ENCODE measurements around the gene LAMTOR3. TPM values are rescaled to one million over a fixed set of nuclear protein-coding genes. Genes with fewer than 3 reads are reported as not detected.

The LAMTOR3 gene
- total and polyA plus RNA-seq, 10 of the 15 experiments (the other 5 are each of a cell fraction or from before 2014, with no cell fraction given) = 30.1 to 120 (median 65.5) TPM

DNA sequence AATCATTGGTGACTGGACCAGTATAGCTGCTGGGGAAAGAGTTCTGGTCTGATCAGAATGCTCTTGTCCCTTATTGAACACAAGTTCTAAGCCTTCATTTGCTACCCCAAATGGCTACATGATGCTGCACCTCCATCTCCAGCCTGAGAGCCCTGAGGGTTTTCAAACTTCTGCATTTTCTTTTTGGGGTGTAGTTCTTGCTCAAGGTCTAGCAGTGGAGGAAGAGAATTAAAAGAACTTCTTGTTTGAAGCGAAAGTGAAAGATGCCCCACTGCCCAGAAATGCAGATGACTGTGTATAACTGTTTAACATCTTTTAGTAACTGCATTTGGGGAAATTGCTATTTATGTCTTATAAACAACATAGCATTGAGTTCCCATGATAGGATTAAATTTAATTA is 38.5 kb downstream of the LAMTOR3 start:
- Histone ChIP-seq H3K4me2 (ENCODE audit: control insufficient read depth, insufficient read depth) (0 out of 2 replicates have a peak overlapping the region, but pooled peaks have one; percentile 15), H3K79me2 (ENCODE audit: control insufficient read depth, insufficient read depth, low read length) (no peaks in the 10 kb centered on the region), H2AFZ (ENCODE audit: control insufficient read depth, low read depth, low read length) (no peak overlapping the region), H3K27ac (ENCODE audit: control insufficient read depth, insufficient read depth) (peak overlapping the region; percentile 58; the same call in 1 of the 2 replicates), H4K20me1 (ENCODE audit: control insufficient read depth, insufficient read depth) (no peaks in the 10 kb centered on the region), H3K27me3 (replicated peaks in 1 of 2; ENCODE audit: control insufficient read depth in 2 of 2, insufficient read depth in 2 of 2, low read length in 1 of 2) (no peaks in the 10 kb centered on the region), H3K9ac (ENCODE audit: control insufficient read depth, insufficient read depth, low read length) (no peak overlapping the region), H3K4me3 (no peak overlapping the region), H3K9me3 (replicated peaks; ENCODE audit: control insufficient read depth, insufficient read depth, low read length) (no peaks in the 10 kb centered on the region; the same call in 2 of the 3 replicates), H3K4me1 (ENCODE audit: control insufficient read depth, insufficient read depth, low read length) (peaks cover 43% of the 10 kb centered on the region), H3K36me3 (ENCODE audit: control insufficient read depth in 2 of 2, insufficient read depth in 2 of 2, low read length in 1 of 2) (peaks cover 4 to 12% of the 10 kb centered on the region in 2 experiments)
- ChIA-PET CTCF (interaction anchor here (1.2 to 2.9 kb wide), 8 partner anchors 27 to 93 kb away, joined by 3 to 14 read pairs (median 4); partner anchors contain the start of gene DAPP1), RAD21 (ENCODE audit: unreplicated experiment) (interaction anchor here (0.8 to 7.4 kb wide), 5 partner anchors 34 to 93 kb away, joined by 3 to 43 read pairs (median 5); partner anchors contain the start of genes DAPP1 and LAMTOR3), POLR2A (interaction anchor here (1.1 to 2.7 kb wide), 3 partner anchors 34 to 42 kb away, joined by 3 to 11 read pairs (median 4); no protein-coding TSS in a partner anchor), SMC1A (ENCODE audit: uncharacterized antibody, unreplicated experiment) (interaction anchor here (0.8 to 8.4 kb wide), 11 partner anchors 10 to 92 kb away, joined by 3 to 55 read pairs (median 6); partner anchors contain the start of gene DAPP1)
- no peak for FAIRE-seq
- no TSS peak for BruUV-seq (replicated peaks)
- 0% methylated on average over 1 of the region's 1 CpG for WGBS (ENCODE audit: insufficient coverage, insufficient replicate concordance, low lambda C conversion rate, missing lambda C conversion rate)
- in situ Hi-C loops (cut with MboI) = no loop called here
- DNase-seq (ENCODE audit: low read depth, low spot score) = peak; percentile 53
- intact Hi-C loops (cut with micrococcal nuclease; ENCODE audit: unreplicated experiment) = no loop called here
- peak; percentile 28 for ATAC-seq
- no peak for TF ChIP-seq KLF5 (IDR thresholded peaks at IDR 0.05; ENCODE audit: partially characterized antibody)
- TF ChIP-seq SIX5 (IDR thresholded peaks at IDR 0.05; ENCODE audit: low read depth, low read length, severe bottlenecking) = no peak
- no peak for TF ChIP-seq HDAC6 (IDR thresholded peaks at IDR 0.05; ENCODE audit: unreplicated experiment)
- TF ChIP-seq HCFC1 (IDR thresholded peaks at IDR 0.05; ENCODE audit: low read length) = no peak
- no peak for TF ChIP-seq LARP7 (IDR thresholded peaks at IDR 0.05)
- no peak for TF ChIP-seq NFXL1 (IDR thresholded peaks at IDR 0.05; ENCODE audit: borderline replicate concordance)
- TF ChIP-seq BHLHE40 (IDR thresholded peaks at IDR 0.05; ENCODE audit: borderline replicate concordance in 1 of 2, low read depth in 2 of 2, low read length in 1 of 2) = no peak
- peak; percentile 30; the same call in 1 of the 2 replicates for TF ChIP-seq YY1 (IDR thresholded peaks at IDR 0.05; ENCODE audit: low read depth, low read length)
- no peak for TF ChIP-seq BCL11A (IDR thresholded peaks at IDR 0.05; ENCODE audit: low read depth, low read length)
- TF ChIP-seq RUNX3 (IDR thresholded peaks at IDR 0.05; ENCODE audit: low read length) = no peak
- TF ChIP-seq EP300 (IDR thresholded peaks at IDR 0.05; ENCODE audit: borderline replicate concordance in 1 of 2, control insufficient read depth in 1 of 2, low read depth in 2 of 2, low read length in 2 of 2) = 0 out of 4 replicates have a peak, but pooled peaks of 1 of the 2 experiments have one; percentile 9
- no peak for TF ChIP-seq SREBF2 (IDR thresholded peaks at IDR 0.05; ENCODE audit: low read length)
- TF ChIP-seq CHD1 (IDR thresholded peaks at IDR 0.05; ENCODE audit: low read depth, low read length) = no peak
- TF ChIP-seq TAF1 (IDR thresholded peaks at IDR 0.05; ENCODE audit: borderline replicate concordance, low read depth, low read length) = no peak
- TF ChIP-seq TARDBP (IDR thresholded peaks at IDR 0.05; ENCODE audit: borderline replicate concordance) = no peak
- TF ChIP-seq MEF2A (IDR thresholded peaks at IDR 0.05; ENCODE audit: insufficient read depth, low read depth, low read length) = 0 out of 2 replicates have a peak, but pooled peaks have one; percentile 40
- peak; percentile 22; the same call in 1 of the 2 replicates for TF ChIP-seq NFIC (IDR thresholded peaks at IDR 0.05; ENCODE audit: low read depth, low read length)
- TF ChIP-seq, protein P1, sequence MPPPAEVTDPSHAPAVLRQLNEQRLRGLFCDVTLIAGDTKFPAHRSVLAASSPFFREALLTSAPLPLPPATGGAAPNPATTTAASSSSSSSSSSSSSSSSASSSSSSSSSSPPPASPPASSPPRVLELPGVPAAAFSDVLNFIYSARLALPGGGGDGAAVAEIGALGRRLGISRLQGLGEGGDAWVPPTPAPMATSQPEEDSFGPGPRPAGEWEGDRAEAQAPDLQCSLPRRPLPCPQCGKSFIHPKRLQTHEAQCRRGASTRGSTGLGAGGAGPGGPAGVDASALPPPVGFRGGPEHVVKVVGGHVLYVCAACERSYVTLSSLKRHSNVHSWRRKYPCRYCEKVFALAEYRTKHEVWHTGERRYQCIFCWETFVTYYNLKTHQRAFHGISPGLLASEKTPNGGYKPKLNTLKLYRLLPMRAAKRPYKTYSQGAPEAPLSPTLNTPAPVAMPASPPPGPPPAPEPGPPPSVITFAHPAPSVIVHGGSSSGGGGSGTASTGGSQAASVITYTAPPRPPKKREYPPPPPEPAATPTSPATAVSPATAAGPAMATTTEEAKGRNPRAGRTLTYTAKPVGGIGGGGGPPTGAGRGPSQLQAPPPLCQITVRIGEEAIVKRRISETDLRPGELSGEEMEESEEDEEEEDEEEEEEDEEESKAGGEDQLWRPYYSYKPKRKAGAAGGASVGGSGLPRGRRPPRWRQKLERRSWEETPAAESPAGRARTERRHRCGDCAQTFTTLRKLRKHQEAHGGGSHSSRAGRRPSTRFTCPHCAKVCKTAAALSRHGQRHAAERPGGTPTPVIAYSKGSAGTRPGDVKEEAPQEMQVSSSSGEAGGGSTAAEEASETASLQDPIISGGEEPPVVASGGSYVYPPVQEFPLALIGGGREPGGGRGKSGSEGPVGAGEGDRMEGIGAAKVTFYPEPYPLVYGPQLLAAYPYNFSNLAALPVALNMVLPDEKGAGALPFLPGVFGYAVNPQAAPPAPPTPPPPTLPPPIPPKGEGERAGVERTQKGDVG (CRISPR knock-in tag; IDR thresholded peaks at IDR 0.05) = no peak
- no peak for TF ChIP-seq ZNF217 (IDR thresholded peaks at IDR 0.05)
- TF ChIP-seq ASH2L (IDR thresholded peaks at IDR 0.05; ENCODE audit: borderline replicate concordance, low read depth) = no peak
- TF ChIP-seq, protein P2, sequence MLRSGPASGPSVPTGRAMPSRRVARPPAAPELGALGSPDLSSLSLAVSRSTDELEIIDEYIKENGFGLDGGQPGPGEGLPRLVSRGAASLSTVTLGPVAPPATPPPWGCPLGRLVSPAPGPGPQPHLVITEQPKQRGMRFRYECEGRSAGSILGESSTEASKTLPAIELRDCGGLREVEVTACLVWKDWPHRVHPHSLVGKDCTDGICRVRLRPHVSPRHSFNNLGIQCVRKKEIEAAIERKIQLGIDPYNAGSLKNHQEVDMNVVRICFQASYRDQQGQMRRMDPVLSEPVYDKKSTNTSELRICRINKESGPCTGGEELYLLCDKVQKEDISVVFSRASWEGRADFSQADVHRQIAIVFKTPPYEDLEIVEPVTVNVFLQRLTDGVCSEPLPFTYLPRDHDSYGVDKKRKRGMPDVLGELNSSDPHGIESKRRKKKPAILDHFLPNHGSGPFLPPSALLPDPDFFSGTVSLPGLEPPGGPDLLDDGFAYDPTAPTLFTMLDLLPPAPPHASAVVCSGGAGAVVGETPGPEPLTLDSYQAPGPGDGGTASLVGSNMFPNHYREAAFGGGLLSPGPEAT (IDR thresholded peaks at IDR 0.05; ENCODE audit: low read depth) = no peak

Measured in GM12878 (cell line).